NT2/D1 (cell line): ENCODE measurements around the gene DISC1.
"Not testable (repeated sequence)": the region's sequence is repeated elsewhere in the genome, so short reads cannot be mapped to it uniquely, and the experiment has no call there.

Experiments
- DNase-seq: peaks from one replicate; pipeline ENCODE4 v3.0.0-alpha.2; 2011; ENCODE audit warnings: low read depth, low spot score
- H3K27me3 ChIP-seq: 2 replicates; pipeline ENCODE4 v1.6.0; 2011; ENCODE audit warnings: mild to moderate bottlenecking; ENCODE audit not compliant: insufficient read length, insufficient read depth
- H3K36me3 ChIP-seq: 2 replicates; pipeline ENCODE4 v1.6.1; 2011; ENCODE audit warnings: mild to moderate bottlenecking, low read length, mixed read lengths; ENCODE audit not compliant: insufficient read depth, insufficient read length
- H3K4me1 ChIP-seq: 2 replicates; pipeline ENCODE4 v1.5.1; 2011; ENCODE audit not compliant: insufficient read depth, insufficient read length
- H3K4me3 ChIP-seq: 2 replicates; pipeline ENCODE4 v1.5.1; 2011; ENCODE audit warnings: low read depth; ENCODE audit not compliant: insufficient read length
- H3K9ac ChIP-seq: 2 replicates; pipeline ENCODE4 v1.6.0; 2011; ENCODE audit warnings: low read depth; ENCODE audit not compliant: insufficient read length
- H3K9me3 ChIP-seq: 2 replicates; pipeline ENCODE4 v1.5.1; 2011; ENCODE audit warnings: mild to moderate bottlenecking, low read length; ENCODE audit not compliant: insufficient read depth
- SUZ12 ChIP-seq: IDR thresholded peaks from 2 replicates; pipeline ENCODE4 v1.6.1; 2011; ENCODE audit not compliant: insufficient read length, insufficient read depth; ENCODE audit errors: extremely low read depth
- YY1 ChIP-seq: IDR thresholded peaks from 2 replicates; pipeline ENCODE4 v1.6.1; 2011; ENCODE audit not compliant: insufficient read length, insufficient read depth
- ZNF274 ChIP-seq: IDR thresholded peaks from 2 replicates; pipeline ENCODE4 v1.6.1; 2011; ENCODE audit warnings: mild to moderate bottlenecking, low read depth, low read length

The DISC1 gene

GRCh38 chr1:231590453-231591198 is 36.0 kb upstream of the DISC1 start:
- TF ChIP-seq YY1 = no peak
- no peak for TF ChIP-seq SUZ12
- no peak for TF ChIP-seq ZNF274

GRCh38 chr1:231591466-231591865 is 35.1 kb upstream of the DISC1 start:
- no peak overlapping the region for H3K9ac ChIP-seq
- TF ChIP-seq YY1 (no peak), ZNF274 (no peak), SUZ12 (no peak)
- no peaks in the 10 kb centered on the region for H3K27me3 ChIP-seq
- no peak overlapping the region for H3K4me3 ChIP-seq
- DNase-seq = no peak
- no peaks in the 10 kb centered on the region for H3K36me3 ChIP-seq
- no peaks in the 10 kb centered on the region for H3K4me1 ChIP-seq
- no peaks in the 10 kb centered on the region for H3K9me3 ChIP-seq

More at GRCh38 chr1:231590453-231591198, 36.0 kb upstream of the DISC1 start:
- no peaks in the 10 kb centered on the region for H3K4me1 ChIP-seq
- no peaks in the 10 kb centered on the region for H3K36me3 ChIP-seq
- H3K4me3 ChIP-seq = no peak overlapping the region
- no peaks in the 10 kb centered on the region for H3K27me3 ChIP-seq
- H3K9ac ChIP-seq = no peak overlapping the region
- peak; percentile 57 for DNase-seq
- H3K9me3 ChIP-seq = no peaks in the 10 kb centered on the region

GRCh38 chr1:231592809-231593208 is 33.8 kb upstream of the DISC1 start:
- H3K4me1 ChIP-seq = no peaks in the 10 kb centered on the region
- H3K4me3 ChIP-seq = no peak overlapping the region
- no peak overlapping the region for H3K9ac ChIP-seq
- no peak for TF ChIP-seq YY1
- no peak for TF ChIP-seq SUZ12
- no peak for TF ChIP-seq ZNF274
- no peak for DNase-seq
- H3K27me3 ChIP-seq = no peaks in the 10 kb centered on the region
- no peaks in the 10 kb centered on the region for H3K9me3 ChIP-seq
- no peaks in the 10 kb centered on the region for H3K36me3 ChIP-seq

- H3K27me3 ChIP-seq, H3K4me3 ChIP-seq, H3K4me1 ChIP-seq, H3K36me3 ChIP-seq, DNase-seq, H3K9me3 ChIP-seq, H3K9ac ChIP-seq: not testable (repeated sequence)
Measured at GRCh38 chr1:231593264-231593663, 33.3 kb upstream of the DISC1 start.

- Histone ChIP-seq H3K9me3 (no peaks in the 10 kb centered on the region), H3K4me3 (no peak overlapping the region), H3K36me3 (no peaks in the 10 kb centered on the region), H3K27me3 (no peaks in the 10 kb centered on the region), H3K4me1 (no peaks in the 10 kb centered on the region), H3K9ac (no peak overlapping the region)
- no peak for TF ChIP-seq YY1
- TF ChIP-seq SUZ12 = no peak
- TF ChIP-seq ZNF274 = no peak
- no peak for DNase-seq
Measured at GRCh38 chr1:231594123-231594522, 32.5 kb upstream of the DISC1 start.

GRCh38 chr1:231594749-231595148 is 31.8 kb upstream of the DISC1 start:
- no peaks in the 10 kb centered on the region for H3K4me1 ChIP-seq
- no peak for DNase-seq
- TF ChIP-seq ZNF274 (no peak), YY1 (no peak), SUZ12 (no peak)
- no peak overlapping the region for H3K9ac ChIP-seq
- no peaks in the 10 kb centered on the region for H3K27me3 ChIP-seq
- H3K36me3 ChIP-seq = no peaks in the 10 kb centered on the region
- H3K4me3 ChIP-seq = no peak overlapping the region
- H3K9me3 ChIP-seq = no peaks in the 10 kb centered on the region

GRCh38 chr1:231596337-231596791 is 30.2 kb upstream of the DISC1 start:
- no peaks in the 10 kb centered on the region for H3K4me1 ChIP-seq
- no peaks in the 10 kb centered on the region for H3K27me3 ChIP-seq
- no peak overlapping the region for H3K4me3 ChIP-seq
- no peak for DNase-seq
- no peak overlapping the region for H3K9ac ChIP-seq
- no peak for TF ChIP-seq SUZ12
- TF ChIP-seq YY1 = no peak
- TF ChIP-seq ZNF274 = no peak
- no peaks in the 10 kb centered on the region for H3K36me3 ChIP-seq
- H3K9me3 ChIP-seq = no peaks in the 10 kb centered on the region
